Naive B cell (primary cell): Measurements from ENCODE around the gene SLC26A6. TPM values are rescaled to one million over a fixed set of nuclear protein-coding genes. Genes with fewer than 3 reads are reported as not detected.
A peak's percentile ranks its signal among the peaks of the same experiment; 100 is the strongest.

Experiments
- ATAC-seq, 2 donors: fragments of 150-1000 bp; cut with Tn5 transposase; 2 replicates each; pipeline ENCODE4 v1.10.0; 2021; ENCODE audit warnings: low read depth in 2 of 2, mild to moderate bottlenecking in 2 of 2, moderate library complexity in 2 of 2
- DNase-seq: peaks from one replicate; pipeline ENCODE4 v3.0.0; 2022
- H3K27ac Mint-ChIP-seq, 6 donors: one replicate each; pipeline ENCODE4 v1.8.0; 2020 to 2022; ENCODE audit warnings: mild to moderate bottlenecking in 6 of 6, mixed read lengths in 6 of 6, moderate library complexity in 5 of 6, inconsistent platforms in 2 of 6
- H3K27me3 Mint-ChIP-seq, 3 donors: one replicate each; pipeline ENCODE4 v1.8.0; 2021 to 2022; ENCODE audit warnings: mixed read lengths in 3 of 3, mild to moderate bottlenecking in 1 of 3
- H3K36me3 Mint-ChIP-seq, 2 donors: one replicate each; pipeline ENCODE4 v1.8.0; 2020 to 2022; ENCODE audit warnings: mixed read lengths in 2 of 2, inconsistent platforms in 1 of 2, mild to moderate bottlenecking in 1 of 2
- H3K4me1 Mint-ChIP-seq, 3 donors: one replicate each; pipeline ENCODE4 v1.8.0; 2020 to 2022; ENCODE audit warnings: mixed read lengths in 3 of 3, inconsistent platforms in 1 of 3, mild to moderate bottlenecking in 1 of 3, moderate library complexity in 1 of 3
- H3K4me3 Mint-ChIP-seq, 8 donors: one replicate each; pipeline ENCODE4 v1.8.0; 2020 to 2022; ENCODE audit warnings: mild to moderate bottlenecking in 8 of 8, mixed read lengths in 8 of 8, moderate library complexity in 8 of 8, inconsistent platforms in 2 of 8
- H3K9me3 Mint-ChIP-seq, 7 donors: one replicate each; pipeline ENCODE4 v1.8.0; 2020 to 2022; ENCODE audit warnings: mixed read lengths in 7 of 7, mild to moderate bottlenecking in 5 of 7, inconsistent platforms in 2 of 7, moderate library complexity in 1 of 7
- polyA plus RNA-seq, 6 donors: library from polyadenylated mRNA; unstranded; fragments of 300-500 nt; fragmentation: Illumina TruSeq; gene quantifications; one replicate each; pipeline ENCODE4 v1.2.3, GENCODE V29; 2021; ENCODE audit warnings: low read depth in 6 of 6

Gene SLC26A6
- 1 to 10 TPM in 2 of 6 donors, under 1 TPM in 3, not detected in 1; 0.25 to 1.7 (median 0.97) TPM for polyA plus RNA-seq

GRCh38 chr3:48635222-48636021, at the start of gene SLC26A6:
SLC26A6 (minus strand) TSS chr3:48635461; CDS start chr3:48635393, 68 bp downstream.
- Mint-ChIP-seq H3K27me3 (peaks cover 0 to 19% (median 11%) of the 10 kb centered on the region in 3 donors), H3K4me1 (peaks cover 13 to 25% (median 23%) of the 10 kb centered on the region in 3 donors), H3K36me3 (no peaks in the 10 kb centered on the region), H3K27ac (peak within 1 kb of the TSS in 2 of 6 donors; percentile 10 to 38), H3K9me3 (no peaks in the 10 kb centered on the region), H3K4me3 (peak within 1 kb of the TSS; percentile 82 to 94 (median 89))
- peak; percentile 90 to 95 for ATAC-seq
- peak; percentile 81 for DNase-seq

DNA sequence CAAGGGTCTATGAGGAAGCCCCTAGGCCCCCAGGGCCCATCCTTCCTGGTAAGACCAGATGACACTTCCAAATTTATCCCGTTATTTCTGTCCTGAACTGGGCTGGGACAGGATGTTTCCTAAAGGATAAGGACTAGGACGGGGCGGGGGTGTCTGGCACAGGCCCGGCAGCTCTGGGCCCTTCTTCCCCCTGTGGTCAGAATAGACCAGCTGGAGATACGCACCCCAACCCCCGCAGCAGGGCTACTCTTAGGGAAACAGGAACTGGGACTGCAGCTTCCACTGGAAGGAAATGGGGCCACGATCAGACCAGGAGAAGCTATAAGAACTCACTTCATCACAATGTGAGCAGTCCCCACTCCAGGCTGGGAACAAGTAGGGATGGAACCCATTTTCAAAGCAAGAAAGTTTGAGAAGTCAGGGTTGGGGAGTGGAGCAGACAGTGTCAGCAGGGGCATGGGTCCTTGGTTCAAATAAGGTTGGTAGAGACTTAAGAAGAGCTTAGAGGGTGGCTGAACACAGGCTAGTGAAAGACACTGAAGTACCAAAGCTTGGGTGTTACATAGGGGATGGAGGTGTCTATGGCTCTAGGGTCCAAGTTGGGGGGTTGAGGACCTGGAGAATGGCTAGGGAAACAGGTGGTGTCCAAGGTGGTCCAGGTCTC, 49.4 kb upstream of the SLC26A6 start:
- no peaks in the 10 kb centered on the region for H3K27me3 Mint-ChIP-seq
- H3K9me3 Mint-ChIP-seq = no peaks in the 10 kb centered on the region
- ATAC-seq (no peak), DNase-seq (no peak)
- H3K36me3 Mint-ChIP-seq = no peaks in the 10 kb centered on the region
- H3K4me3 Mint-ChIP-seq = peak overlapping the region; percentile 84 to 93 (median 88)
- peak overlapping the region in 4 of 6 donors; percentile 25 to 83 (median 70) for H3K27ac Mint-ChIP-seq
- H3K4me1 Mint-ChIP-seq = peaks cover 33 to 48% (median 36%) of the 10 kb centered on the region in 3 donors

GRCh38 chr3:48684054-48684349, 48.7 kb upstream of the SLC26A6 start:
- H3K4me3 Mint-ChIP-seq = peak overlapping the region in 6 of 8 donors; percentile 1 to 92 (median 54)
- peak overlapping the region in 1 of 6 donors; percentile 49 for H3K27ac Mint-ChIP-seq
- DNase-seq (no peak), ATAC-seq (no peak)
- peaks cover 39 to 52% (median 40%) of the 10 kb centered on the region in 3 donors for H3K4me1 Mint-ChIP-seq
- H3K36me3 Mint-ChIP-seq = no peaks in the 10 kb centered on the region
- H3K27me3 Mint-ChIP-seq = no peaks in the 10 kb centered on the region
- H3K9me3 Mint-ChIP-seq = no peaks in the 10 kb centered on the region

DNA sequence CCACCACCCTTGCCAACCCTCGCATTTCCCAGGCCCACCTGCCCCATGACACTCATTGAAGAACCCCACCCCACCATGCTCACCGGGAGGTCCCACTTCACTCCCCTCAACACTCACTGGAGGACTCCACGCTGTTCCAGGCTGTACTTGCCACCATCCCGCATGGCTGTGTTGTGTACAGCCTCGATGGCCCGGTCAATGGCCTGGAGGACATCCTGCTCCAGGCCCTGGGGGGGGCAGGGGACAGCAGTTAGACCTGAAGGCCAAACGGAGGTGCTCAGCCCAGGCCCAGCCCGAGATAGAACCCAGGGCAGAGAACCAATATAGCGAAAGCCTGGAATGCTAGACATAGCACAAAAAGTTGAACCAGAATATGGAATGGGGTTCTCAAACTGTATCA, 47.5 kb upstream of the SLC26A6 start:
- no peak for DNase-seq
- Mint-ChIP-seq H3K4me1 (peaks cover 41 to 52% (median 47%) of the 10 kb centered on the region in 3 donors), H3K36me3 (no peaks in the 10 kb centered on the region), H3K27ac (no peak overlapping the region), H3K9me3 (no peaks in the 10 kb centered on the region), H3K4me3 (peak overlapping the region in 1 of 8 donors; percentile 58), H3K27me3 (no peaks in the 10 kb centered on the region)
- no peak for ATAC-seq

DNA sequence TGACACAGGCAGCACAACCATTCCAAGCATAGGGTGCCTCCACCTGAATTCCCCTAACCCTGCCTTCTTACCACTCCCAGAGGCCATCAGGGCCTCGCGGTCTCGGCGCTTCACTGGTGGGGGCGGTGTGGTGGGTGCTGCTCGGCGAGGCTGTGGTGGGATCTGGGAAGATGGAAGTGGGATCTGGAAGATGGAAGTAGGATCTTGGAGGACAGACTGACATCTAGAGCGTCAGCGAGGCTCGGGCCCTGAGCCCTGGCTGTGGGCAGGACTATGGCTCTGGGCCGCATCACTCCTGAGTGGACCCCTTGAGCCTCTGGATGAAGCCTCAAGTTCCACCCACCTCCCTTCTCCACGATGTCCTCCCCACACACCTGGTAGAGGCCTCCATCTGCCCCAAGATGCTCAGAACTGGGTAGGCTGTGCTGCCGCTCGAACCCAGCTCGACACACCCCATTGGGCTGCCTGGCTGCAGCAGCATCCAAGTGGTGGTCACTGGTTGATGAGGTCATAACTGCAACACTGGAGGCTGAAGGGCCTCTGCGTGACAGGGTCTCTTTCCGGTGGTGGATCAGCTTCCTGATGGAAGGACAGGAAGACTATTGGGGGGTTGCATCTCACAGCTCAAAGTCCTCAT, 46.8 kb upstream of the SLC26A6 start:
- peaks cover 47 to 52% (median 47%) of the 10 kb centered on the region in 3 donors for H3K4me1 Mint-ChIP-seq
- peak overlapping the region in 1 of 6 donors; percentile 85 for H3K27ac Mint-ChIP-seq
- H3K9me3 Mint-ChIP-seq = no peaks in the 10 kb centered on the region
- no peaks in the 10 kb centered on the region for H3K27me3 Mint-ChIP-seq
- H3K36me3 Mint-ChIP-seq = peaks cover 0 to 7% of the 10 kb centered on the region in 2 donors
- no peak for ATAC-seq
- peak overlapping the region in 1 of 8 donors; percentile 58 for H3K4me3 Mint-ChIP-seq
- no peak for DNase-seq

GRCh38 chr3:48681541-48681880, 46.2 kb upstream of the SLC26A6 start:
- ATAC-seq (no peak), DNase-seq (no peak)
- H3K4me1 Mint-ChIP-seq = peaks cover 44 to 49% (median 45%) of the 10 kb centered on the region in 3 donors
- H3K27me3 Mint-ChIP-seq = no peaks in the 10 kb centered on the region
- H3K9me3 Mint-ChIP-seq = no peaks in the 10 kb centered on the region
- H3K36me3 Mint-ChIP-seq = peaks cover 0 to 7% of the 10 kb centered on the region in 2 donors
- no peak overlapping the region for H3K4me3 Mint-ChIP-seq
- no peak overlapping the region for H3K27ac Mint-ChIP-seq

DNA sequence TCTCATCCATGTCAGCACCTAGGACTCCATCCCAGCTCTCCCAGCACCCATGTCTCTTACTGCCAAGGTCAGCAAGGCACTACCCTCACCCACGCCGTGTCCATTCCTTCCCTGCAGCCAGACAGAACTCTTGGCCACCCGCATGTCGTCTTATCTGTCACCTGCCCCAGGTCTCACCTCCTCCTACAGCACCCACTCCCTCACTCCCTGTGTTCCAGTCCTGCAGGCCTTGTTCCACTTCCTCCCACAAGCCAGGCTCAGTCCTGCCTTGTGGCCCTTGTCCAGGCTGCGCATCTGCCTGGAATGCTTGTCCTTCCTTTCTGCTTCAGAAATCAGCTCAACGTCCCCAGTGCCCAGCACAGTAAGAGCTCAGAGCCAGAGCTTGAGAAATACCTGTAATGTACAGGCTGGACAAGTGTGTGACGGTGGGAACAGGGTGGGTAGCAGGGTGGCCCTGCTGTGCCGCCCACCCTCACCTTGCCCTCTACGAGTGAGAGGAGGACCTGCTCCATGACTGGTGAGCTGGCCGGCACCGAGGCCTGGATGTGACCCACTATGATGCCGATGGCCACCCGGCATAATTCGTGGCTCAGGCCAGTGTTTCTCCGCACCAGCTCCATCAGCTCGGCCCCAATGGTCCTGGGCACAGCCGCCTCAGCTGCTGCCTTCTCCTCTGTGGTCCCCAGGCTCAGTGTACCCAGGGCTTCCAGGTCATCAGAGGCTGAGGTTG, 45.7 kb upstream of the SLC26A6 start:
- ATAC-seq = no peak
- H3K4me1 Mint-ChIP-seq = peaks cover 39 to 43% (median 42%) of the 10 kb centered on the region in 3 donors

GRCh38 chr3:48679411-48680391, 44.4 kb upstream of the SLC26A6 start:
- peak overlapping the region in 5 of 8 donors; percentile 5 to 69 (median 48) for H3K4me3 Mint-ChIP-seq
- H3K27ac Mint-ChIP-seq = peak overlapping the region in 3 of 6 donors; percentile 9 to 78 (median 17)
- peak; percentile 42 for DNase-seq
- peaks cover 0 to 7% of the 10 kb centered on the region in 2 donors for H3K36me3 Mint-ChIP-seq
- H3K27me3 Mint-ChIP-seq = no peaks in the 10 kb centered on the region
- peak; percentile 99 for ATAC-seq
- H3K9me3 Mint-ChIP-seq = no peaks in the 10 kb centered on the region
- H3K4me1 Mint-ChIP-seq = peaks cover 32 to 36% (median 33%) of the 10 kb centered on the region in 3 donors

More for the DNA sequence above, 45.7 kb upstream of the SLC26A6 start:
- Mint-ChIP-seq H3K9me3 (no peaks in the 10 kb centered on the region), H3K36me3 (peaks cover 0 to 7% of the 10 kb centered on the region in 2 donors), H3K4me3 (peak overlapping the region in 2 of 8 donors; percentile 36 to 50), H3K27me3 (no peaks in the 10 kb centered on the region), H3K27ac (peak overlapping the region in 1 of 6 donors; percentile 60)
- DNase-seq = no peak

GRCh38 chr3:48678566-48679380, 43.5 kb upstream of the SLC26A6 start:
- peak overlapping the region in 1 of 8 donors; percentile 2 for H3K4me3 Mint-ChIP-seq
- no peaks in the 10 kb centered on the region for H3K9me3 Mint-ChIP-seq
- DNase-seq = no peak
- peaks cover 24 to 30% (median 26%) of the 10 kb centered on the region in 3 donors for H3K4me1 Mint-ChIP-seq
- H3K27ac Mint-ChIP-seq = no peak overlapping the region
- H3K27me3 Mint-ChIP-seq = no peaks in the 10 kb centered on the region
- no peak for ATAC-seq
- H3K36me3 Mint-ChIP-seq = peaks cover 0 to 7% of the 10 kb centered on the region in 2 donors

DNA sequence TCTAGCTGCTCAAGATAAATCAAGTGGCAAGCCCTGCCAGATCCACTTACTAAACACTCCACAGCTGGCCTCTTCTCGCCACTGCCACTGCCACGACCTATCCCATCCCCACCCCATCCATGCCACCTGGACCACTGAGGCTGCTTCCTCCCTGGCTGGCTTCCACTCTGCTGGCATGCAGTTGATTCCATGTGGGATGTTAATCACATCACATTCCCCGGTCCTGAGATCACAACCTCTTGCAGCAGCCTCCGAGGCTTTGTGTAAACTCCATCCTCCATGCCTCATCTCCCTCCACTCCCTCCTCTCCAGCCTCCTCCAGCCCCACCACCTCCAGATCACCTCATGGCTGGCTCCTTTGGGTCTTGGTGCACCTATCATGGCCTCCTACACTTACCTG, 42.8 kb upstream of the SLC26A6 start:
- H3K4me3 Mint-ChIP-seq = no peak overlapping the region
- no peaks in the 10 kb centered on the region for H3K27me3 Mint-ChIP-seq

DNA sequence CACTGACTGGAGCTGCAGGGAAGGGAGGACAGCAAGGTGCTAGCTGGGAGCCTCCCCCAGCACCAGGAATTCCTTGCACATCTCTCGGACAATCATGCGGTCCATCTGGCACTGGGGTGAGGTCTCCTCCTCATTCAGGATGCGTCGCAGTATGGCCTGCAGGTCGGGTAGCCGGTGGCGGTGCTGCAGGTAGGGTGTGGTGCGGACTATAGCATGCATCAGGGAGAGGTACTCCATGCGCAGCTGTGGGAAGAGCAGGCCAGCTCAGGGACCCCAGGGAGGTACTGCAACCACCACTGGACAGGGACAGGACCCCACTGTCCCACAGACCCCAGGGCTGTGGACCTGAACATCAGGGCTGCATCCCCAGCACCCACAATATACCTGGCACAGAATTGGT, 39.2 kb upstream of the SLC26A6 start:
- no peak overlapping the region for H3K27ac Mint-ChIP-seq
- no peak for DNase-seq
- no peak for ATAC-seq
- no peak overlapping the region for H3K4me3 Mint-ChIP-seq
- no peaks in the 10 kb centered on the region for H3K27me3 Mint-ChIP-seq
- peaks cover 0 to 7% of the 10 kb centered on the region in 2 donors for H3K36me3 Mint-ChIP-seq
- H3K4me1 Mint-ChIP-seq = peaks cover 20 to 31% (median 21%) of the 10 kb centered on the region in 3 donors
- no peaks in the 10 kb centered on the region for H3K9me3 Mint-ChIP-seq

More for the DNA sequence above, 42.8 kb upstream of the SLC26A6 start:
- peaks cover 23 to 30% (median 24%) of the 10 kb centered on the region in 3 donors for H3K4me1 Mint-ChIP-seq
- H3K36me3 Mint-ChIP-seq = peaks cover 0 to 7% of the 10 kb centered on the region in 2 donors
- no peak for ATAC-seq
- DNase-seq = no peak
- no peaks in the 10 kb centered on the region for H3K9me3 Mint-ChIP-seq
- no peak overlapping the region for H3K27ac Mint-ChIP-seq
